Ovary (tissue), 3 donors: ENCODE data around the gene FHOD3.

Source experiments
- CTCF ChIP-seq, 3 donors: fragments of 450-650 bp in 2 of 3; fragments of 200-600 bp in 1 of 3; IDR thresholded peaks; one replicate each; pipeline versions ENCODE4 v1.5.1 to v1.8.0; 2016 to 2022; ENCODE audit warnings: antibody characterized with exemption in 3 of 3, mild to moderate bottlenecking in 1 of 3
- EP300 ChIP-seq: sonication (generic); formaldehyde crosslinking; IDR thresholded peaks from one replicate; pipeline ENCODE4 v1.6.1; 2017; ENCODE audit warnings: antibody characterized with exemption
- donor health status: DM: no; HTN: no; CAD: no.

- TF ChIP-seq CTCF (IDR thresholded peaks at IDR 0.05) (no peak), EP300 (no peak)
These were observed 83.6 kb downstream of the FHOD3 start for GRCh38 chr18:36381075-36381474.
